Right kidney (tissue), 9 donors: Measurements from ENCODE around the gene SPAM1.
A peak's percentile ranks its signal among the peaks of the same experiment; 100 is the strongest.
"Not testable (repeated sequence)": the region's sequence is repeated elsewhere in the genome, so short reads cannot be mapped to it uniquely, and the experiment has no call there.

Source experiments
- DNase-seq: peaks from one replicate; pipeline ENCODE4 v3.0.0-alpha.2; 2016
- long read RNA-seq, 8 donors: transcript quantifications; one replicate each; lab custom pipeline, GENCODE V29; 2026

Gene SPAM1
- long read RNA-seq, donor 1: 0 reads
- long read RNA-seq, donor 2: 0 reads
- long read RNA-seq, donor 3: 0 reads
- long read RNA-seq, donor 4: 0 reads
- long read RNA-seq, donor 5: 0 reads
- long read RNA-seq, donor 6: 0 reads
- long read RNA-seq, donor 7: 0 reads
- long read RNA-seq, donor 8: 0 reads

- no peak for DNase-seq
These were observed at the start of gene SPAM1 for GRCh38 chr7:123924941-123925340. Gene SPAM1, plus strand, starts transcription at chr7:123925241. Its CDS starts 28,330 bp downstream, at chr7:123953571.

- no peak for DNase-seq
These were observed 48.3 kb upstream of the SPAM1 start for GRCh38 chr7:123876557-123877256.

- DNase-seq: no peak
These were observed 45.4 kb upstream of the SPAM1 start for GRCh38 chr7:123879628-123880027.

GRCh38 chr7:123881300-123881699 is 43.7 kb upstream of the SPAM1 start:
- DNase-seq: no peak

- no peak for DNase-seq
These were observed 41.9 kb upstream of the SPAM1 start for GRCh38 chr7:123883154-123883553.

- no peak for DNase-seq
These were observed 36.8 kb upstream of the SPAM1 start for GRCh38 chr7:123888192-123888591.

- not testable (repeated sequence) for DNase-seq
These were observed 30.3 kb upstream of the SPAM1 start for GRCh38 chr7:123894753-123895152.

- no peak for DNase-seq
These were observed 23.9 kb upstream of the SPAM1 start for GRCh38 chr7:123901101-123901500.

- no peak for DNase-seq
These were observed 19.3 kb upstream of the SPAM1 start for GRCh38 chr7:123905714-123906113.

- peak; percentile 40 for DNase-seq
These were observed 8.8 kb upstream of the SPAM1 start for GRCh38 chr7:123916240-123916724.

- no peak for DNase-seq
These were observed 7.2 kb upstream of the SPAM1 start for GRCh38 chr7:123917878-123918277.

GRCh38 chr7:123918309-123918708 is 6.7 kb upstream of the SPAM1 start:
- no peak for DNase-seq

- DNase-seq: no peak
These were observed 1.4 kb upstream of the SPAM1 start for GRCh38 chr7:123923599-123923998.

- DNase-seq: no peak
These were observed 4.1 kb downstream of the SPAM1 start for GRCh38 chr7:123929107-123929506.

GRCh38 chr7:123929655-123930054 is 4.6 kb downstream of the SPAM1 start:
- DNase-seq: no peak

- DNase-seq: no peak
These were observed 10.7 kb downstream of the SPAM1 start for GRCh38 chr7:123935436-123936381.

GRCh38 chr7:123936388-123936787 is 11.3 kb downstream of the SPAM1 start:
- no peak for DNase-seq

- DNase-seq: no peak
These were observed 14.7 kb downstream of the SPAM1 start for GRCh38 chr7:123939784-123940183.

GRCh38 chr7:123941391-123942180 is 16.5 kb downstream of the SPAM1 start:
- no peak for DNase-seq

- no peak for DNase-seq
These were observed 19.4 kb downstream of the SPAM1 start for GRCh38 chr7:123944395-123944794.

- DNase-seq: no peak
These were observed 20.9 kb downstream of the SPAM1 start for GRCh38 chr7:123945938-123946337.

- no peak for DNase-seq
These were observed 23.1 kb downstream of the SPAM1 start for GRCh38 chr7:123948136-123948535.
